AG04450 (cell line): ENCODE data around the gene METTL25B. TPM values are rescaled to one million over a fixed set of nuclear protein-coding genes. Genes with fewer than 3 reads are reported as not detected.

Experiments
- CTCF ChIA-PET: fragments of 300-600, 350-600 bp; formaldehyde crosslinking; extraction: SDS; loops from one replicate; lab custom pipeline; 2022; ENCODE audit warnings: antibody characterized with exemption, inconsistent platforms; lab: Charles Lee
- POLR2A ChIA-PET: fragments of 350-600 bp; formaldehyde crosslinking; extraction: SDS; loops from one replicate; lab custom pipeline; 2021; ENCODE audit warnings: antibody characterized with exemption, inconsistent platforms; lab: Yijun Ruan, JAX
- DNase-seq: peaks from one replicate; pipeline ENCODE4 v3.0.0-alpha.2; 2011; ENCODE audit warnings: low read depth, low spot score
- H3K27ac ChIP-seq: one replicate; pipeline ENCODE4 v1.5.1; 2012; ENCODE audit warnings: low read depth, low read length, control low read depth
- H3K27me3 ChIP-seq: one replicate; pipeline ENCODE4 v1.6.0; 2012; ENCODE audit warnings: low read length; ENCODE audit not compliant: control insufficient read depth, insufficient read depth
- H3K4me3 ChIP-seq: 2 replicates; pipeline ENCODE4 v1.5.1; 2011; ENCODE audit warnings: mild to moderate bottlenecking, low read depth, low read length, control low read depth
- H3K9me3 ChIP-seq: 2 replicates; pipeline ENCODE4 v1.5.1; 2012; ENCODE audit warnings: low read length; ENCODE audit not compliant: control insufficient read depth, insufficient read depth
- polyA plus RNA-seq: library from polyadenylated mRNA; depleted of rRNA; stranded (reverse); fragments of >200 nt; gene quantifications from 2 replicates; pipeline ENCODE4 v1.2.3, GENCODE V29; 2011
- TF ChIP-seq, protein P1 (sequence below): IDR thresholded peaks from 2 replicates; pipeline ENCODE4 v1.5.1; 2011; ENCODE audit warnings: low read depth, low read length, control low read depth, inconsistent platforms

Gene METTL25B
- polyA plus RNA-seq, 1 experiment, result 8.3 TPM

DNA sequence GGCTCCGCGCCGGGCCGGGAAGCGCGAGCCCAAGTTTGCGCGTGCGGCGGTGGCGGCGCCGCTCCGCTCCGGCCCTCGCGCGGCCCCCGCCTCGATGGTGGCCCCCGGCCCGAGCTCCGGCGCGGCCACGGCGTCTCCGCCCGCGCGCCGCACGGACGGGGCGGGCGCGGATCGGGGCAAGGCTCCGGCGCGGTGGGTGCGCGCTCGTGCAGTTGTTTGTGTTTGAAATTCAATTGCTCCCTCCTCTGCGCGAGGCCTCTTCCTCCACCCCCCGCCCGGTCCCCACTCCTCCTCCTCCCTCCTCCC is 23.1 kb downstream of the METTL25B start, which contains the start of gene HDGF:
Gene HDGF, minus strand, starts transcription at position 225 of the 306 bp plus-strand sequence. CDS start 246 bp downstream, outside the sequence.
- Histone ChIP-seq H3K27me3 (no peaks in the 10 kb centered on the region), H3K4me3 (peak within 1 kb of the TSS; percentile 94), H3K27ac (peak within 1 kb of the TSS; percentile 77), H3K9me3 (peaks cover 5% of the 10 kb centered on the region; the same call in 1 of the 2 replicates)
- POLR2A ChIA-PET, result interaction anchor here (0.6 to 3.2 kb wide), 7 partner anchors 10 to 108 kb away, joined by 3 to 26 read pairs (median 4); partner anchors contain the start of genes ISG20L2, METTL25B, MRPL24 and PRCC
- TF ChIP-seq, protein P1, sequence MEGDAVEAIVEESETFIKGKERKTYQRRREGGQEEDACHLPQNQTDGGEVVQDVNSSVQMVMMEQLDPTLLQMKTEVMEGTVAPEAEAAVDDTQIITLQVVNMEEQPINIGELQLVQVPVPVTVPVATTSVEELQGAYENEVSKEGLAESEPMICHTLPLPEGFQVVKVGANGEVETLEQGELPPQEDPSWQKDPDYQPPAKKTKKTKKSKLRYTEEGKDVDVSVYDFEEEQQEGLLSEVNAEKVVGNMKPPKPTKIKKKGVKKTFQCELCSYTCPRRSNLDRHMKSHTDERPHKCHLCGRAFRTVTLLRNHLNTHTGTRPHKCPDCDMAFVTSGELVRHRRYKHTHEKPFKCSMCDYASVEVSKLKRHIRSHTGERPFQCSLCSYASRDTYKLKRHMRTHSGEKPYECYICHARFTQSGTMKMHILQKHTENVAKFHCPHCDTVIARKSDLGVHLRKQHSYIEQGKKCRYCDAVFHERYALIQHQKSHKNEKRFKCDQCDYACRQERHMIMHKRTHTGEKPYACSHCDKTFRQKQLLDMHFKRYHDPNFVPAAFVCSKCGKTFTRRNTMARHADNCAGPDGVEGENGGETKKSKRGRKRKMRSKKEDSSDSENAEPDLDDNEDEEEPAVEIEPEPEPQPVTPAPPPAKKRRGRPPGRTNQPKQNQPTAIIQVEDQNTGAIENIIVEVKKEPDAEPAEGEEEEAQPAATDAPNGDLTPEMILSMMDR, result no peak
- DNase-seq, result no peak
- CTCF ChIA-PET, result interaction anchor here (1.2 to 1.9 kb wide), 3 partner anchors 25 to 139 kb away, joined by 3 to 10 read pairs (median 4); no protein-coding TSS in a partner anchor

DNA sequence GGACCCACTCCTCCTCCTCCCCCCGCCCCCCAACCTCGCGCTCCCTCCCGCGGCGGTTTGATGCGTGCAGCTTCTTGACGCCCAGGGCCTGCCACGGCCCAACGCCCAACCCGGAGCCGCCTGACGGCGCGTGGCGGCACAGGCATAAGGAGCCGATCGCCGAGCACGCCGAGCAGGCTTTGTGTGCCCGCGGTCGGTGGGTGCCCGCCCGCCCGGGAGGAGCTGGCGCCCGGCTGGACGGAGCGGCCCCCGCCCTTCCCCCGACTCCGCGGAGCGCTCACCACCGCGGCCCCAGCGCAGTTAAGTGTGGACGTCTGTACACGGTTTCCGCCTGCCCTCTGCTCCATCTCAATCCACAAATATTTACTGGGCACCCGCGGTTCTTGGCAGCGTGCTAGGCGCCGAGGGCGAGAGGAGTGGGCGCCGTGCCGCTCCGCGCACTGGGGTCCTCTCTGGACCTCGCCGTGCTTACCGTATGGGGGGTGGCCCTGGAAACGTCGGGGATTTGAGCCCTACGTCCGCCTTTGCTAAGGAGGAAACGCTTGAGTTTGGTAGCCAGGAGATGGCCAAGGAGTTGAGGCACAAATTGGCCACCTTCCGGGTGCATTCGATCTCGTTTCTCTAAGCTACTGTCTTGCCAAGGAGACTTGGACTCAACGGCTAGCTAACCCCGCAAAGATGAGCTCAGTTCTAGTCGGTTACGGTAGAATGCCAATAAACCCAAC is 23.6 kb downstream of the METTL25B start:
- TF ChIP-seq, protein P1, result no peak
- peak; percentile 91 for DNase-seq
- CTCF ChIA-PET, result interaction anchor here (1.2 to 1.9 kb wide), 4 partner anchors 26 to 138 kb away, joined by 3 to 10 read pairs (median 4); no protein-coding TSS in a partner anchor

DNA sequence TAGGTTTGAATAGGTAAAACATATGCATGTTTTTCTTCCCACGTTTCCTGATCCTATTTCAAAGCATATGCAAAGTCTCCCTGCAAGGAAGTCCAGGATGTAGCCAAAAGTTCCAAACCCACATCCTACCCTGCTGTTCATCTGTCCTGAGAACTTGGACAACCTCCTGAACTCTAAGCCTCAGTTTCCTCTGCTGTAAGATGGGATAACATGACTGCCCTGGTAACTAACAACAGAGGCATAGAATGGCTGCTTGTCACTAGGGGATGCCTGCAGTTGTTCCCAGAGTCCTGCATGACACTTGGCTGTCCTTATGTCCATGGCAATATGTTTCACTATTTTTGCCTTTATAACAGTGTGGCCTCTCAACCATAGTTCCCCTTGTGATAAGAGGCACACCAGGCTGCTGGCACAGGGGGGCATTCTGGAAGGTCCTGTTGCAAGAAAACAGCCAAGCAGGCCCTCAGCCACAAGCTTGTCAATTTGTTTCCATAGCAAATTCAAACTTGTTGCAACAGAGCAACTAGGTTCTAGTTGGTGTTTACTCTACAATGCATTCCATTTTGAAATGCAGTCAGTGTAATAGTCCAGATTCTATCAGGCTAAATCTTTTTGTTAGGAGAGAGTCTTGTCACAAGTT is 24.7 kb downstream of the METTL25B start:
- TF ChIP-seq, protein P1, result no peak
- no peaks in the 10 kb centered on the region for H3K27me3 ChIP-seq
- POLR2A ChIA-PET, result interaction anchor here (2.3 to 3.2 kb wide), 3 partner anchors 11 to 25 kb away, joined by 20 to 26 read pairs (median 24); partner anchors contain the start of genes ISG20L2, METTL25B, MRPL24 and PRCC
- H3K9me3 ChIP-seq, result peaks cover 5% of the 10 kb centered on the region; the same call in 1 of the 2 replicates
- H3K4me3 ChIP-seq, result peak overlapping the region; percentile 94
- peak overlapping the region; percentile 25 for H3K27ac ChIP-seq
- no peak for DNase-seq
- CTCF ChIA-PET, result interaction anchor here (1.3 to 1.9 kb wide), 3 partner anchors 27 to 108 kb away, joined by 3 to 10 read pairs (median 3); no protein-coding TSS in a partner anchor

More for the DNA sequence above, 23.6 kb downstream of the METTL25B start:
- peak overlapping the region; percentile 77 for H3K27ac ChIP-seq
- no peaks in the 10 kb centered on the region for H3K27me3 ChIP-seq
- peak overlapping the region; percentile 94 for H3K4me3 ChIP-seq
- POLR2A ChIA-PET, result interaction anchor here (0.6 to 3.2 kb wide), 6 partner anchors 10 to 108 kb away, joined by 3 to 26 read pairs (median 12); partner anchors contain the start of genes ISG20L2, METTL25B, MRPL24 and PRCC
- peaks cover 5% of the 10 kb centered on the region; the same call in 1 of the 2 replicates for H3K9me3 ChIP-seq

DNA sequence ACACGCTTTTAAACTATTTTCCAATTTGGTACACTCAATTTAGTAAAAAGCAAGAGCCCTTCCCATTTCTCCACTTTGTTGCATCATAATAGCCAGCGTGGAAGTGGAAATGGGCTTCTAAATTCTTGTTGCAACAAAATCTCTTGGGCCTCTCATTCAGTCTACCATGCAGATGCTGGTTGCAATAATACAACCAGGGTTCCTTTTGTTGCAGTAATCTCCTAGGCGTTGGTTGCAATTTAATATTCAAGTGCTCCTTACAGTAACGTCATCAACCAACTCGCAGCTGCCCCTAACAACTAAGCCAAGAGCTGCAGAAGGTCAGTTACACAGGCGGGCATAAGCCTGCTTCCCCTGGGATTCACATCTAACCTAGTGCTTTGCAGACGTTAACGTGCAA is 25.9 kb downstream of the METTL25B start:
- TF ChIP-seq, protein P1, result no peak
- POLR2A ChIA-PET, result no interaction called here
- no peaks in the 10 kb centered on the region for H3K27me3 ChIP-seq

More for the DNA sequence above, 25.9 kb downstream of the METTL25B start:
- CTCF ChIA-PET, result no interaction called here
- no peak overlapping the region for H3K27ac ChIP-seq
- H3K4me3 ChIP-seq, result no peak overlapping the region
- no peak for DNase-seq
- peaks cover 5% of the 10 kb centered on the region; the same call in 1 of the 2 replicates for H3K9me3 ChIP-seq
